HG02884 (cell line): Measurements from ENCODE around the gene MYO5A.
"Not testable (repeated sequence)": the region's sequence is repeated elsewhere in the genome, so short reads cannot be mapped to it uniquely, and the experiment has no call there.

Experiments used
- ATAC-seq: cut with Tn5 transposase; IDR thresholded peaks from one replicate; pipeline ENCODE4 v1.9.1; 2021; ENCODE audit warnings: mild to moderate bottlenecking, moderate library complexity; ENCODE audit not compliant: unreplicated experiment

The MYO5A gene

DNA sequence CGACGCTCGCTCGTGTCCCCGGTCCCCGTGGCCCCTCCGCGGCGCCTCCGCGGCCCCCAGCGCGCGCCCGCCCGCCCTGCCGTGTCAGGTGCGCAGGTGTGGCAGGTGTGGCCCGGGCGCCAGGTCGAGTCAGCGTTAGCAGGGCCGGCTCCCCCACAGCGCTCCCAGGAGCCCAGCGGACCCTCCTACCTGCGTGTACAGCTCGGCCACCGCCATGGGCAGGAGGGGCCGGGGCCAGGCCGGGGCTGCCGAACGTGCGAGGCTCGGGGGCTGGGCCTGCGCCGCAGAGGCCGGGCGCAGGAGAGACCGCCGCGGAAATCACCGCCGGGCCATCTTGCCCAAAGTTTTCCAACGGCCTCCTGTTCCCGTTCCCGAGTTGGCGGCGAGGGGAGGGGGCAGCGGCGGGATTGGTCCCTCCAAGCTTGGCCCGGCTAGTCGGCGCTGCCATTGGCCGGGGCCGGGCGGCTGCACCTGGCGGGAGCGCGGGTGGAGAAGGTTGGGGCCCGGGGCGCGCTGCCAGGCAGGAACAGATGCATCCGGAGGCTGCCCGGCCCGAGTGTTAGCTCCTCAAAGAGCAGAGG is 233.2 kb downstream of the MYO5A start, which contains the start of gene MYO5C:
MYO5C (minus strand) TSS at position 384 of the 581 bp plus-strand sequence; CDS start at position 216, 168 bp downstream.
- no peak for ATAC-seq

GRCh38 chr15:52294881-52295420 is 233.7 kb downstream of the MYO5A start:
- no peak for ATAC-seq

DNA sequence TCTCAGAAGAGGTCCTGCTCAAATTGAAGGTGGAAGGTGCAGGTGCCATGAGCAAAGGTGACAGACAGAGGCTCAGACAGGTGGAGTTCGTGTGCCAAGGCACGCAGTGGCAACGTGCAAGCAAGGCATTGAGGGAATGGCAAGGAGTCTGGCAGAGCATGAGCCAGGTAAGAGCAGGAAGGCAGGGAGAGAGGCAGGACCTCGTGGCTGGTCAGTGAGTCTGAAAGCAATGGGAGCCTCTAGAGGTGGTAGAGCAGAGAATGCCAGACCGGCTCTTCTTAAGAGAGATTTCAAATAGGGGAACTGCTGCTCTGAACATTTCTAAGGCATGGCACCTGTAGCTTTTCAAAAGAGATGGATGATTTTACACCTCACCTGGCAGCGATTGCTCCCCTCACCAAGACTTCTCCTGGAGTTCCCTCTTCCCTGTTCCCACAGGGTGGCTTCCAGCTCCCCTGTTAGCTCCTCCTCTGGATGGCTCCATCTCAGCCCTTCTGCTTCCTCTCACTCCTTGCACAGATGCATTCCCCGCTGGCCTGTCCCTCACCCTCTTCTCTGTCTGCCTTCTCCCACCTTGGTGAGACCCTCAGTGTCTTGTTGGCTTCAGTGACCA is 235.8 kb downstream of the MYO5A start:
- no peak for ATAC-seq

DNA sequence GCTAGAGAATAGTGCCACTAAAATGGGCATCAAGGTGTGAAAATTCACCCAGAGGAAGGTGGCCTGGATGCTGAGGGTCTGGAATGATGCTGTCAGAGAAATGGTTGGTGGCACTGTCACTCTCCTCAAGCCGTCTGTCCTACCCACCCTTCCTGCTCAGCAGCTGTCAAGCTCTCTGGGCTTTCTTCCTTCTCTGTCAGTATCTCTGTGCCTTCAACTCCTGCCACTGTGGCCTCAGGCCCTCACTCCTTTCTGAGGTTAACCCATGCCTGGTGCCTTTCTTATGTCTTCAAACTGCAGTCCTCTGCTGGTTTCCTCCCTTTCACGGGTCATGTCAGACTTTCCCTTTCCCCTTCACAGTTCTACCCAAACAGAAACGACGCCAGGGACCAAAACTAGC is 237.5 kb downstream of the MYO5A start:
- ATAC-seq: no peak

- ATAC-seq: no peak
These were observed 237.9 kb downstream of the MYO5A start for GRCh38 chr15:52290800-52291199.

GRCh38 chr15:52290329-52290728 is 238.4 kb downstream of the MYO5A start:
- ATAC-seq: peak; percentile 53

DNA sequence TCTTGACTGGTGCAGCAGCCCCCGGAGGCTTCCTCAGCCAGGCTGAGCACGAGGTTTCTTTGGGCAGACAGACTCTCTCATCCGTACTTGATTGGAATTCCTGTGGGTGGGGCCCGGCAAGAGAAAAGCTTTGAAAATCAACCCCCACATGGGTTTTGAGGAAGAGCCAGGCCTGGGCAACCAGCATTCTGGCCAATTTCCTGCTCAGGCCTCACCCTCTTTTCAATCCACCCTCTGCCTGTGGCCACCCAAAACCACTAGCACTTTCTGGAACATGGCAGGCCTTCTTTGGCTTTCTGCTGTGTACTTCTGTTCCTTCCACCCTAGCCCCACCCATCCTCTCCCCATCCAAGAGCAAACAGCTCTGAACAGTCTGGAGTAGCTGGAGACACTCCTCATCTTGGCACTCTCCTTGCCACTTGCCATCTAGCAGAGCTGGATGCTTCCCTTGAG is 239.0 kb downstream of the MYO5A start:
- no peak for ATAC-seq

- ATAC-seq: no peak
These were observed 239.7 kb downstream of the MYO5A start for GRCh38 chr15:52288986-52289385.

- ATAC-seq: no peak
These were observed 240.4 kb downstream of the MYO5A start for GRCh38 chr15:52288051-52288942.

DNA sequence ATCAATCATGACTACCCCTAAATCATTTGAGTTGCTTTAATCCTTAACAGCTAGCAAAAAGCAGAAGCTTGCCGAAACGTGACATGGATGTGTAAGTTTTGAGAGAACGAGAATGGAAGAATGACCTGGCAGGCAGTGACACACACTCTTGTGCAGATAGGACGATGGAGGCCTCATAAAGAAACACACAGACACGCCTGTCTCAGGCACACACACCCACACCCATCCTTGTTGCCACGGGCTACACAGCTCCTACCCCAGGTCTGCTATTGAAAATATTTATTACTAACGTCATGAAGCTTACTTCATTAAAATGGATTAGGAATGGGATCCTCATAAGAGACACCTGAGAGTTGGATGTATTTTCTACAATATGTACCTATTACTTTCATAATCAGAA is 241.6 kb downstream of the MYO5A start:
- ATAC-seq: no peak

DNA sequence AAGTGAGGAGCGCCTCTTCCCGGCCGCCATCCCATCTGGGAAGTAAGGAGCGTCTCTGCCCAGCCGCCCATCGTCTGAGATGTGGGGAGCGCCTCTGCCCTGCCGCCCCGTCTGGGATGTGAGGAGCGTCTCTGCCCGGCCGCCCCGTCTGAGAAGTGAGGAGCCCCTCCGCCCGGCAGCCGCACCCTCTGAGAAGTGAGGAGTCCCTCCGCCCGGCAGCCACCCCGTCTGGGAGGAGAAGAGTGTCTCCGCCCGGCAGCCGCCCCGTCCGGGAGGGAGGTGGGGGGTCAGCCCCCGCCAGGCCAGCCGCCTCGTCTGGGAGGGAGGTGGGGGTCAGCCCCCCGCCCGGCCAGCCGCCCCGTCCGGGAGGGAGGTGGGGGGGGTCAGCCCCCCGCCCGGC is 242.7 kb downstream of the MYO5A start:
- ATAC-seq: not testable (repeated sequence)

DNA sequence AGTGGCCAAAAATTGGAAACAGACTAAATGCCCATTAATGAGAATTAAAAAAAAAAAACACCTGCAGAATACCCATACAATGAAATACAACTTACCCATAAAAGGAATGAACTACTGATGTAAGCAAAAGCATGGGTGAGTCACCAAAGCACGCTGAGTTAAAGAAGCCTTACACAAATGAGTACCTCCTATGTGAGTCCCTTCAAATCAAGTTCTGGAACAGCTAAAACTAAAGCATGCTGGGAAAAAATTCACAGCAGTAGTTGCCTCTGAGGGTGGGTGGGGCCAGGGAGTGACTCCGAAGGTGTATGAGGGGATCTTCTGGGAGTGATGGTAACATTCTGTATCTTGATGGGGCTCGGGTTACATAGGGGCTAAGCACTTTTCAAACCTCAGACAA is 244.5 kb downstream of the MYO5A start:
- ATAC-seq: no peak

DNA sequence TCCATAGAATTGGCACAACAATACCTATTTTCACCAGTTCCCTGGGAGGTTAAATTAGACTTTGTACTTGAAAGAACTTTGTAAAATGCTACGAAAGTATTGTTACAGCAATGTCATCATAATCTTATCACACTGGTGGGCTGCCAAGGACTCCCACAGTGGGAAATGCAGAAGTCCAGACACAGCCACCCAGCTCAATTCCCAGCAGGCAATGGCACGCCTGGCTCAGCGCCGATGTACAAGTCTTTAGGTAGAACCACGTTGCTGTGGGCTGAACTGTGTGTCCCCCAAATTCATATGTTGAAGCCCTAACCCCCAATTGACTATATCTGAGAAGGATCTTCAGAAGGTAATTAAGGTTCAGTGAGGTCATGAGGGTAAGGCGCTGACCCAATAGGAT is 245.4 kb downstream of the MYO5A start:
- ATAC-seq: no peak

DNA sequence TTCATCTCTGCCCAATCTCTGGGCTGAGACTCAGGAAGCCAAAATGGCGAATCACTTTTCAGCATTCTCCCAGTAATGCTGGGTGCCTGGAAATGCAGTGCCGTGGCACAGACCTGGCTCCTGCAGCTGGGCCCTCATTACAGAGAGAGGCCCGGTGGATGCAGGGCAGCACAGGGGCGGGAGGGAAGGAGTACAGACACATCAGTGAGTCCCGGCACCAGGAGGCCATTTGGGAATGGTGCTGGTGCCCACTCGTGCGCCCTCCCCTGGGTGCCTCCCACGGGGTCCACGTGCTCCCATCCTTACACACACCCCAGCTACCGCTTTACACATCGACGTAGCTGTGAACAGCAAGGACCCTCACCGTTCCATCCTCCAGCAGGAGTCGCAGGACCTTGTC is 246.3 kb downstream of the MYO5A start:
- ATAC-seq: no peak

DNA sequence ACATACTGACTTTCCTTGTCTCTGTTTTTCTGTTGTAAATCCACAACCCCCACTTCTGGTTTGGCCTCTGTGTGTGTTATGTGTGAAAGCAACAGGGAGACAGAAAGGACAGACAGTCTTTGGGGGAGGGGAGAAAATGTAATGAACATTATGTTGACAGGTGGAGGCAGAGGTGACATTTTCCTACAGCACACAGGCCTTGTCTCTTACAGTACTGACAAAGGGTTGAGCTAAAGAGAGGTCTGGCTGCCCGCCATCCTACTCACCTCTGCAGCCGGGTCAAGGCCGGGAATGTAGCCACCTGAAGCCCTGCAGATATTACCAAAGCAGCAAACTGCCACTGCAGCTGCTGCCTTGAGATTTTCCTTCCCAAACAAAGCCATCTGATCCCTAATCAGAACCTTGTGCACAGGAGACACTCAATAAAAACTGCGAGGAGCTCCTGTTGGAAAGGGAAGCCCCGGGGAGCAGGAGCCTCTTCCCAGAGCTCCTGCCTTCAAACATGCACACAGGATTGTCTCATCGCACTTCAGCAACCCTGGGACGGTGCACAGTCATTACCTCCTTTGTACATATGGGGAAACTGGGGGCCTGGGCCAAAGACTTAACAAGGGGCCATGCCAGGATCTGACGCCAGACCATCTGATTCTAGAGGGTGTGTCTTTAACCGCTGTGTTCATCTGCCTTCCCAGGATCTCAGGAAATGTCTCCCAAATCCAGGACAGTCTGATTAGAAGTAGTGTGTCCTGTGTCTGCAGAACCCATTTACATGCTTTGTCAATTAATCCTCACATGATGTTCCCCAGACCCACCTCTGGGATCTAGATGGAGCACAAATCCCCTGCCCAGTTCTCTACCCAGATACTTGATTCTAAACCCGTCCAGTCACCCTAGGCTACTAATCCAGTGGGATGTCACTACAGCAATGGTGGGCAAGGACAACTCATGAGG is 247.3 kb downstream of the MYO5A start:
- no peak for ATAC-seq

- no peak for ATAC-seq
These were observed 248.2 kb downstream of the MYO5A start for GRCh38 chr15:52280326-52281084.

DNA sequence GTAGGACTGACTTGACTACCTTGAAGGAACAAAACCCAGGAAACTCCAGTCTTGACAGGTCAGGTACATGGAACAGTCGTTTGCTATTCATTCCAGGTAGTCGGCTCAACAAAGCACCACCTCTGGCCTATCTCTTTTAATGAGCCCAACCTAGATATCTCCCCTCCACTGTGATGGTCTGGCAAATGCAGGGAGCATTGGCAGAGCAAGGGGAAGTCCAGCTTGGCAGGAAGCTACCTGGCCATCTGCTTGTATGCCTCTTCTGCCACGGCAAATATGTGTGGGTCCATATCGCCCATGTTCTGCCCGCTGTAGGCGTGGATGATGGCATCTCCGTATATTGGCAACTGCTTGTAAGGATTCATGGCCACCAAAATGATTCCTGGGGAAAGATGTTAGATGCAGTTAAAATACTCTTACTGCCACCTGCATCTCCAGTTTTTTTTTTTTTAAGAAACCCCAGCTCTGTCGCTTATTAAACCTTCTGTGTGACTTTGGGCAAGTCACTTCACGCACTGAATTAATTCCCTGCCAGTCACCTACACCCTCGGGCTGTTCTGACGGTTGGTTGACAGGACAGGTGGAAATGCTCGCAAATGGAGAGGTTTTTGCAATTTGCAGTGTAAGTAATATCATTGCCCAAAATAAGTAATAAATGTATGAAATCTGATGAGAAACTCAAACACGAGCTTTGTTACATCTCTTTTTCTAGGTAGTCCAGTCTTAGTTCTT is 249.9 kb downstream of the MYO5A start:
- no peak for ATAC-seq

DNA sequence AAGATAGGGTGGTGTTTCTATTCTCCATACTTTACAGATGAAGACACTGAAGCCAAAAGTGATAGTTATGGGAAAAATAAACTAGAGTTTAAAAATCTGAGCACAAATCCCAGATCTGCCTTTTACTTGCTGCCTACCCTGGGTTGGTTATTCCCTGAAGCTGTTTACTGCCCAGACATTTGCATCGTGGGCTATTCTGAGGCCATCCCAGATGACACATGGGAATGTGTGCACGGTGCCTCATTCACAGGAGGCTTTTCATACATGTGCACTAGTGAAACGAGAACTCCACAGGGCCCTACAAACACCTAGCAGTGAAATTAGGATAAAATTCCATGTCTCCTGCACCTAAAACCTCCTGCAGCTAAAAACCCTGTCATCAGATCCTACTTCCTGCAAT is 250.5 kb downstream of the MYO5A start:
- no peak for ATAC-seq

GRCh38 chr15:52277575-52277974 is 251.1 kb downstream of the MYO5A start:
- no peak for ATAC-seq
